Activated gamma-delta T cell (primary cell): Measurements from ENCODE around the gene SNU13.
"Not testable (repeated sequence)": the region's sequence is repeated elsewhere in the genome, so short reads cannot be mapped to it uniquely, and the experiment has no call there.

Experiments used
- DNase-seq: peaks from one replicate; lab custom pipeline; 2025; lab: John Stamatoyannopoulos, UW

The SNU13 gene

GRCh38 chr22:41641854-41642253, 46.8 kb downstream of the SNU13 start:
- DNase-seq: no peak

GRCh38 chr22:41638748-41639147, 49.9 kb downstream of the SNU13 start:
- DNase-seq: no peak

GRCh38 chr22:41638124-41638523, 50.5 kb downstream of the SNU13 start:
- no peak for DNase-seq

- DNase-seq: not testable (repeated sequence)
Observed at GRCh38 chr22:41637623-41638022, 51.0 kb downstream of the SNU13 start.

- no peak for DNase-seq
Observed at GRCh38 chr22:41636467-41636866, 52.2 kb downstream of the SNU13 start.

- DNase-seq: not testable (repeated sequence)
Observed at GRCh38 chr22:41634610-41635009, 54.1 kb downstream of the SNU13 start.

GRCh38 chr22:41631615-41632014, 57.1 kb downstream of the SNU13 start:
- not testable (repeated sequence) for DNase-seq

GRCh38 chr22:41631115-41631514, 57.6 kb downstream of the SNU13 start:
- DNase-seq: not testable (repeated sequence)

- no peak for DNase-seq
Observed at GRCh38 chr22:41625577-41625976, 63.1 kb downstream of the SNU13 start.
